ENCODE data around the gene ZNF648.
"Not testable (repeated sequence)": the region's sequence is repeated elsewhere in the genome, so short reads cannot be mapped to it uniquely, and the experiment has no call there.

The ZNF648 gene

DNA sequence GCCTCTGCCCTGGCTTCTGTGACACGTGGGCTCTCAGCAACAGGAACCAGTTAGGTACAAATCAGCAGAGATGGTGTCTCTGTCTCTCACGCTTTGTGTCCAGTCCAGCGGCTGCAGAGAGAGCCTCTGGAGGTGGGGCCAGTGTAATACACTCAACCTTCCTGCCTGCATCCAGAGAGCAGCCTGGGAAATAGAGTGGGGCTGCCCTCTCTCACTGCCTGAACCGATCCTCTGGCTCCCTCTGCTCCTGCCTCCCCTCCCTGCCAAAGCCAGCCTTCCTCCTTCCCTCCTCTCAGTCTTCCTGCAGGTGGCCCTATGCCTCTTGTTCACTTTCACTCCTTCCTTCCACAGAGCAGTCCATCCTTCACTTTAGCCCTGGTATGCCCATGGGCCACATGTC, at the start of gene ZNF648:
Gene ZNF648, minus strand, starts transcription at position 119 of the 400 bp plus-strand sequence. CDS start 3,702 bp downstream, outside the sequence.
- DNase-seq: no peak

DNA sequence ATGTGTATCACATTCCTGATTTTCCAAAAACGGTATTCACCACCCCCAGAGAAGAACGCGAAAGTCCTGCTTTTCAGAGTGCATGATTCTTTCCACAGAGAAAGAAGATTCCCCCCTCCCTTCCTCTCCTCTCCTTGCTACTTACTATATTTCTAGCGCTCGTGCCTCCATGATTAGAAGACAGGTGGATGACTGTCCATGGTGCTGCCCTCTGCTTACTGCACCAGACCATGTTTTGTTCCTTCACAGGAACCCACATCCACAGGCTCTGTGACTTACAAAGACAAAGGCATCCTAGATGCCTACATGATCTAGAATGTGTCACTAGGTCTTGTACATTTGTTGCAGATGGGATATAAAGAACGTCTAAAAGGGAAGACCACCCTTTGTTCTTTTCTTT, 49.1 kb upstream of the ZNF648 start:
- DNase-seq: no peak

DNA sequence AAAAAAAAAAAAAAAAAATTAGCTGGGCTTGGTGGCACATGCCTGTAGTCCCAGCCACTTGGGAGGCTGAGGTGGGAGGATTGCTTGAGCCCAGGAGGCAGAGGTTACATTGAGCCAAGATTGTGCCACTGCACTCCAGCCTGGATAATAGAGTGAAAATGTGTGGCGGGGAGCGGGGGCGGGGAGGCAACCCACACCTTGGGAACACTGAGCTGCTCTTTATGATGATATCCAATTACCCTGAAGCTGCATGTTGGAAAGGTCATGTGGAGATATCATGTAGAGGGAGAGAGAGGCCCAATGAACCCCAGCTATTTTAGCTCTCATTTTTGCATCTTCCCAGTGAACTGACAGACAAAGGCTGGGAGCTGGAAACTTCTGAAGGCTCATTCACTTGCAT, 48.3 kb upstream of the ZNF648 start:
- no peak for DNase-seq

DNA sequence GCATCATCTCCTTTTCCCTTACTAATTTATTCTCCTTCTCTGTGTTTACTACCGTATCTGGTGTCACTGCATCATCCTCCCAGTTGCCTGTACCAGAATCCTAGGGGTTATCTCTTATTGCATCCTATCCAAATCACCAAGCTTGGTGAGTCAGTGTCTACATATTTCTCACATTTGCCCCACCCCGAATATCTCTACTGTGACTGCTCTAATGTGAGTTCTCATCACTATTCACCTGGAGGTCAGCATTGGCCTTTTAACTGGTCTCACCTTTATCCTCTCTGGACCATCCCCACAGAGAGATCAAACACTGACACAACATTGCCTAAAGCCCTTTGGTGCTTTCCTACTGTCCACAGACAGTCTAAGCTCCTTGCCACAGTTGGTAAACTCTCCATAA, 45.7 kb upstream of the ZNF648 start:
- DNase-seq: no peak

DNA sequence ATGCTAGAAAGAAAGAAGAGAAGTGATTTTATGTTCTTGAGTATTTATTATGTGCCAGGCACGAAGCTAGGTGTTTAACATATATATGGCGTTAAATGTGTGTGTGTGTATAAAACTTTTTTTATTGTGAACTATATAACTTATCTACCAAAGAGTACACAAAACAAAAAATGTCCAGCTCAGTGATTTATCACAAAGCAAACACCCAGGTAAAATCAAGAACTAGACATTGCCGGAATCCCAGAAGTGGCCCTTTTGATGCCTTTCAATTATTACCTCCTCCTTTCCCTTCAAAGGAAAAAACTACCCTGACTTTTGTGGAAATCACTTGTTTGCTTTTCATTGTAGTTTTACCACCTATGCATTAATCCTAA, 40.5 kb upstream of the ZNF648 start:
- no peak for DNase-seq

DNA sequence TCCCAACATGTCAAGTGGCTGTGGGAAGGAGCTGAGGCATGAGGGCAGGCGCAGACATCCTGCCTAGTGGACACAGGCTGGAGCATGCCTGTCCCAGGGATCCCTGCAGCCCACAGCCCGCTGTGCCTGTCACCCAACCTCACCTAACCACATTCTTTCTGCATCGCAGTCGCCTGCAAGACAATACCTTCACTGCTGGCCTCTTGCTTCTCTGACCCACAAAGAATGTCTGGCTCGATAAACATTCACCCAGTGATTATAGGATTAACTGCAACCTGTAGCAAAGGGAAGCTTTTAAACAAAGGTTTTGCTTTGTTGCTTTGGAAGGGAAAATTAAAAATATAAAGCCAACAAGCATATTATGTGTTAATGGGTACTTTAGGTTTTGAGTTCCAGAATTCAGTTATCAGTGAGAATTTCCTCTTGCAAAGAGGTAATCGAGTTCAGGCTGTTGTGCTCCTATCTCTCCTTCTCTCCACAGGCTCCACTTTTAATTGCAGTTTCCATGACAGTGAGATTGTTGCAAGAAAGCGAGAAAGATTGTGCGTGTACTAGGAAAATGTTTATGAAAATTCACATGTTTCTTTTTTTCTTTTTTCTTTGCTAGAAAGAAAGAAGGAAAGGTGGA, 40.0 kb upstream of the ZNF648 start:
- no peak for DNase-seq

GRCh38 chr1:182098301-182098700, 36.8 kb upstream of the ZNF648 start:
- DNase-seq: no peak

DNA sequence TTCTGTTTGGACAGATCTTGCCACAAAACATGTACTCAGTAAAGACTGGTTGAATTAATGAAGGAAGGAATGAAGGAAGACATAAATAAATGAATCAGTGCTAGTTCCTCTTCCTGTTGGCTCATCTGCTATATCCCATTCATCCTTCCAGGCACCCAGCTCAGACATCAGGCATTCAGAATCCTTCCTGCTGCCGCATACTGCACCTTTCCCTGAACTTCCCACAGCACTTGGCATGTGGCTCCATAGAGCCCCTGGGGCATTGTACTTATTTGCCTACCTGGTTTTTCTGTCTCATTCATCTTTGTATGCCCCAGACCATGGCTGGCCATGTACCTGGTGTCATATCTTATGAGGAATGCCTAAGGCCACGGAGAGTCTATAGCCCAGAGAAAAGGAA, 34.4 kb upstream of the ZNF648 start:
- no peak for DNase-seq

DNA sequence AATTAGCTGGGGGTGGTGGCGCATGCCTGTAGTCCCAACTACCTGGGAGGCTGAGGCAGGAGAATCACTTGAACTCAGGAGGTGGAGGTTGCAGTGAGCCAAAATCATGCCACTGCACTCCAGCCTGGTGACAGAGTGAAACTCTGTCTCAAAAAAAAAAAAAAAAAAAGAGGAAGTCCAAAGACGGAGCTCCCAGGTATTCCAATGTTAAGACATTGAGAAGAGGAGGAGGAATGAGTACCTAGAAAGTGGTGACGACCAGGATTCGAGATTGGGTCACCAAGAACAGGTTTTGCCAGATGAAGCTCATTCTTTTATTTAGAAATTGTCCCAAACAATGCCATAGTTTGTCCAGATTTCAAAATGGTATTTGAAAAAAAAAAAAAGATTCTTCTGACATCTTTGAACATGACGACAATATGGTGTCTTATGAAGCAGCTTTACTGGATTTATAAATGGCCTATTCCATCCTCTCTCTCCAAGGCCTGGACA, 33.0 kb upstream of the ZNF648 start:
- DNase-seq: not testable (repeated sequence)

- no peak for DNase-seq
These were observed 32.3 kb upstream of the ZNF648 start for GRCh38 chr1:182093781-182094180.

DNA sequence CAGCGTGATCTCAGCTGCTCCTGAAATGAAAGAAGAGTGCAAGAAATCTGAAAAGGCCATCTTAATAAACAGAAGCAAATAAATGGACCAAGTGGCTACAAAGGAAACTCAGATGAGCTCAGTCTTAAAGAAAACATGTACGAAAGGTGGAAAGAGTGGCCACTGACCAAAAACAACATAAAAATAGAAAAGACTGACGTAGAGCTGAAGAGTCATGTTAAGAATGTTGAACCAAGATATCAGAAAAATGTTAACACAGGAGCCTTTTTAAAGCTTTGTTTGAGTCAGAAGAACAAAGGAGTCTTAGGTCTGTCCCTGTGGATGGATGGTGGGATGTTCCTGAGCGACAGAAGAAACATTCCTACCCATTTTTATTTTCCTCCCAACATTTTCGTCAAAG, 30.8 kb upstream of the ZNF648 start:
- DNase-seq: no peak

DNA sequence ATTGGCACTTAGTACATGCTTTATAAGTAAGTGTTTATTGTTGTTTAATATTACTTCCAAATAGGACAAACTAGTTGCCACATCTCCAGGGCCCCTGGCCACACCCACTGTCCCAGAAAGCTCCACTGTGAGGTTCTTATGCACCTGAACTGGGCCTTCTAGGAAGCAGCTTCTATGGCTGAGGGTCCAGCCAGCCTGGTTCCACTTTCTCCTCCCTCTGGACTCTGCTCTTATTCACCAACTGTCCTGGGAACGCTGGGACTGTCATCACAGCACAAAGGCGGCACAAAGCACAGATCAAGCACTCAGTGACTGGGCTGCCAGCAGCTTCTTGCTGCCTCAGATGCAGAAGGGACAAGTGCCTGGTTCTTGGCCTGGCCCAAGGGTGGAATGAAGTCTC, 29.6 kb upstream of the ZNF648 start:
- no peak for DNase-seq

DNA sequence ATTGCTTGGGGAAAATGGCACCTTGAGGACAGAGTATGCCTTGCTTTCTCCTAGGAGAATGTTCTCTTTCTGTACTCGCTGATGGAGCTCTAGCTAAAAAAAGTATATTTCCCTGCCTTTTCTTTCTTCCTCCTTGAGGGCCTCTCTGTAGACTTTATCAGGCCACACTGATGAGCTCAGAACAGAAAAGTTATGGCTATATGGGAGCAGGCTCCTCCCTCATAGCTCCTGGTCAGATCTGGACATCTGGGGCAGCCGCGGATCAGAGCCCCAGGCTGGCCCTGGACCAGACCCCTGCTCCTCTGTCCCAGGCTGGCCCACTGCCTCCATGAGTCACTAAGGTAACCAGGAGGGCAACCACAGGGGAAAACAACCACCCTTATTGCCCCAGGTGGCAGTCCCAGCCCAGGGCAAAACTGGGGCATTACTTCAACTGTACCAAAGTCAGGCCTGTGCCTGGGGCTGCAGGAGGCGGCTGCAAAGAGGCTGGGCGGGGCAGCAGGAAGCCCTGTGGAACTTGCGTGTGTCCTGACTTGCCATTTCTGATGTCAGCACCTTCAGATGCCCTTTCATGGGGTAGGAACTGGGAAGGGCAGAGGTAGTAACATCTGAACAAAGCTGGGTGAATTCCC, 26.3 kb upstream of the ZNF648 start:
- no peak for DNase-seq

DNA sequence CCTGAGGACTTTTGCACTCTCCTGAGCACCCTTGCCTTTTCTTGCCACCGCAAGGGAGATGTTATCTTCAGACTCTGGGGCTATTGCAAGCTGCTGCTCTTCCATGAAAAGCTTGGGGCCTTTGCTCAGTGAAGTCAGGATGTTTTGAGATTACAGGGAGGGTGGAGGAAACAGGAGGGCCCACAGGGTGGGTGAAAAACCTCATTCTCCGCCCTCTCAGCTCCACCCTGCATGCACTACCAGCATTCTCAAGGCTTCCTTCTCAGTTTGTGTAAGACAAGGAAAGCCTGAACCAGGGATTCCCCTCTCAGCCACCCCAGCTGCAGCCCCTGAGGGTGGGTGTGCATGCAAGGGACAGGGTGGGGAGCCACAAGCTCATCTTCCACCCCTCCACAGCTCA, 25.8 kb upstream of the ZNF648 start:
- no peak for DNase-seq

GRCh38 chr1:182086620-182087019, 25.1 kb upstream of the ZNF648 start:
- no peak for DNase-seq

- no peak for DNase-seq
These were observed 24.6 kb upstream of the ZNF648 start for GRCh38 chr1:182086136-182086535.

DNA sequence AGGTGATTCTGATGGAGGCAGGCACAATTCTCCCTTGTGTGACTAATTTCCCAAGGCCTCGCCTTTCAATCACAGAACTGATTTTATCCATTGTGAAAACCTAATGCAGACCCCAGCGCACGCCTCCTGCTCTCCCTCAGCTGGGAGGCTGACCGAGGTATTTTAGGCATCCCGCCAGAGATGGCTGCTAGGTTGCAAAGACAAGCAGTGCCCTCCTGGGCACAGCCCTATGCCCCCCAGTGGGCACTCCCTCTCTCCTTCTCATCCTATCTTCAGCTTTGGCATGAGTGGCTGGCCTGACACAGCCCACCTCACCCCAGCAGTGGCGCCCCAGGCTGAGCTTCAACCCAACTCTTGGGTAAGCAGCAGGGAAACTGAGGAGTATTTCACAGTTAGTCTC, 24.2 kb upstream of the ZNF648 start:
- no peak for DNase-seq

DNA sequence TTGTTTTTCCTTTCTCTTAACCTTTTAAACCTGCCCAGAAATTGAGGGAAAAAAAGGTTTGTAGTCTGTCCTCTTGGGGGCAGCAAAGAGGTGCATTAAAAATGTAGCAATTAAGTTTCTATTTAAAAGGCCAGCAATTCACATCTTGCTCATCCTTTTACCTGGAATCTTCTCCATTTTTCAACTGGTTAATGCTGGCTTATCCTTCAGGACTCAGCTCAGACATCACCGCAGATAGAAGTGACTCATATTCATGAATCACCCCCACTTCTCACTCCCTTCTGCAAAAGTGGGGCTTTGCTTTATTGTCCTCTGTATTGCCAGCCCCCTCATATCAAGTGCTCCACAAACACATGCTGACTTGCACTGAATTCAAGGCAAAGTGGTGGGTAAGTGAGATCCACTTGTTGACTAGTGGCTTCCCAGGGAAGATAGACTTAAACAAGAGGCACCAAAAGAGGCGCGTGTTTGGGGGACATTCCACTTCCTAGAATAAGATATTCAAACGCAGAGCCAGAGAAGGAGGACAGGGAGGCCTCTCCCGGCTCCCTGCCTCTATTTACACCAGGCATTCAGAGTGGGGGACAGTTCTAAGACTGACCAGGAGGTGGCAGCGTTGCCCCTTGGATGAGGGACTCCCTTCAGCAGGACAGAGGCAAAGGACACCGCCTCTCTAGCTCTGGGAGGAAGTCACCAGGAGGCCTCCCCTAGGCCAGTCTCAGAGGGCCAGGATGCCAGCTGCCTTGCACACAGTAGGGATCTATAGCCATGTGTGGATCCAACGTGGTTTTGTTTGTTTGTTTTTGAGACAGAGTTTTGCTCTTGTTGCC, 23.2 kb upstream of the ZNF648 start:
- DNase-seq: peak; percentile 72 to 77

GRCh38 chr1:182083851-182084486, 22.5 kb upstream of the ZNF648 start:
- no peak for DNase-seq

GRCh38 chr1:182080955-182081582, 19.6 kb upstream of the ZNF648 start:
- DNase-seq: peak; percentile 11 to 38

GRCh38 chr1:182080040-182080439, 18.5 kb upstream of the ZNF648 start:
- no peak for DNase-seq

DNA sequence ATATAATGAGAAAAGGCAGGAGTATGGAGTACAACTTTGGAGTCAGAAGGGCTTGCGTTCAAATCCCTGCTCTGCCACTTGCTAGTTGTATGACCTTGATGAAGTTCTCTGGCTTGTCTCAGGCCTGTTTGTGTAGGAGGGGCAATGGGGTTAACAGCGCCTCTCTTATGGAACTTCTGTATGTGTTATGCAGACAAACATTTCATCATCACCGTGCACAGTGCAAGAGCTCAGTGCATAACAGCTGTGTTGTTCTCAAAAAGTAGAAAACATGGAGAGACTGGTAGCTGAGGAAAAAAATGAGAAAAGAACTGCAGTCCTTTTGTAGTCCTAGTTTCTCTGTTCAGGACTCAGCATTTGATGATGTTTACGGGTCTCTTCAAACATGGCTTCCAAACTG, 10.4 kb upstream of the ZNF648 start:
- no peak for DNase-seq

DNA sequence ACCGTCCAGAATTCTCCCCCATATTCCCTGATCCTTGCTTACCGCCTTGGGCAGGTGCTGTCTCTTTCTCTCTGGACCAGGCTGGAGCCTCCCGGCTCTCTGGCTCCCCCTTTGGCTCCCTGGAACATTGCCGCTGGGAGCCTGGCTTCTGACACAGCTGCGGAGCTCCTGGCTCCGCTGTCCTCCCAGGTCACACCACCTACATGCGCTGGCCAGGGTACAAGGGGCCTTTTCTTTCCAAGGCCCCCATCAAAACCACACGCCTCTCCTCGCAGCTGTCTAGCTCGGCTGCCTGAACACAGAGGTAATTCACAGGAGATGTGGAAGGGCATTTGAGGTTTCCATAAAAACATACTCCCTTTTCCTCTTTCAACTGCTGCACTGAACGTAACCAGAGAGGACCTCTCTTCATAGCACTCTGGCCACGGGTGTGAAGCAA, 7.5 kb upstream of the ZNF648 start:
- DNase-seq: peak; percentile 76 to 78
